Ectodermal cell (in vitro differentiated cells): ENCODE results near the gene PIEZO1.

Experiments
- H3K27ac ChIP-seq: 2 replicates; pipeline ENCODE4 v1.7.0; 2013; ENCODE audit warnings: mild to moderate bottlenecking, low read depth, low read length; ENCODE audit not compliant: insufficient read depth, poor library complexity, severe bottlenecking
- H3K27me3 ChIP-seq: 2 replicates; pipeline ENCODE4 v1.7.0; 2013; ENCODE audit warnings: mild to moderate bottlenecking, low read length; ENCODE audit not compliant: insufficient read depth, control insufficient read depth, poor library complexity, severe bottlenecking
- H3K36me3 ChIP-seq: one replicate; pipeline ENCODE4 v1.7.0; 2013; ENCODE audit warnings: low read length; ENCODE audit not compliant: control insufficient read depth, insufficient read depth
- H3K4me1 ChIP-seq: one replicate; pipeline ENCODE4 v1.7.0; 2013; ENCODE audit warnings: low read length; ENCODE audit not compliant: control insufficient read depth, insufficient read depth
- H3K4me3 ChIP-seq: 2 replicates; pipeline ENCODE4 v1.7.0; 2013; ENCODE audit warnings: low read depth, low read length, control low read depth; ENCODE audit not compliant: insufficient read depth
- H3K9me3 ChIP-seq: 2 replicates; pipeline ENCODE4 v1.7.0; 2013; ENCODE audit warnings: mild to moderate bottlenecking, low read length, moderate library complexity; ENCODE audit not compliant: control insufficient read depth
- WGBS, 2 experiments: methylation state at CpG; one replicate each; pipeline ENCODE4 v1.1.7; 2013; ENCODE audit warnings: missing lambda C conversion rate in 2 of 2; 5-methylcytosine and 5-hydroxymethylcytosine counted together

Gene PIEZO1

GRCh38 chr16:88809676-88810165 is 24.7 kb upstream of the PIEZO1 start:
- H3K4me1 ChIP-seq: peaks cover 7% of the 10 kb centered on the region
- H3K9me3 ChIP-seq: no peaks in the 10 kb centered on the region
- peak overlapping the region; percentile 26 for H3K27ac ChIP-seq
- 91 to 93% methylated on average over 10 of the region's 10 CpGs for WGBS, 2 experiments
- H3K4me3 ChIP-seq: no peak overlapping the region
- peaks cover 35% of the 10 kb centered on the region for H3K36me3 ChIP-seq
- no peaks in the 10 kb centered on the region for H3K27me3 ChIP-seq

DNA sequence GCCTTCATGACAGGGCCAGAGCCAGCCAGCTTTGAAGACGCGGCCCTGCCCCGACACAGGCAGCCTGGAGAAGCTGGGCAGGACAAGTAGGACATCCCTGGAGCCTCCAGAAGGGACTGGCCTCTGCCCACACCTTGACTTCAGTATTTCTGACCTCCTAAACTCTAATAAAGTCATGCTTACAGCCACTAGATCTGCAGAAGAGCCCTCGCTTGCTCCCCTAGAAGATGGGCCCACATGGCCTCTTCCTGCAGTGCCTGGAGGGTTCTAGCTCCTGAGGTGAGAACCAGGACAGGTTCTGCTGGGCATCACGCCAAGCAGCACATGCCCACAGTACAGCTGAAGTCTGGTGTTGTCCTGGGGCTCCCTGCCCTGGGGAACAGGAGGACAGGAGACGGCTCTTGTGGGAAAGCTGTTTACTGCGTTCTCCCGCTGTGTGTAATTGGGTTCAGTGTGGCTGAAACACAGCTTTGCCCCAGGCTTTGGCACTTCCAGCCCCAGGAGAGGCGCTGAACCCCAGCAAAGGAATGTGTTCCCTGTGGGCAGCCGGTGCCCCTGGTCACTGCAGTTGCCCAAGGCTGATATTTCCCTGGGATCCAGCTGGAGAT is 24.2 kb upstream of the PIEZO1 start:
- Histone ChIP-seq H3K9me3 (no peaks in the 10 kb centered on the region), H3K27me3 (no peaks in the 10 kb centered on the region), H3K27ac (peak overlapping the region; percentile 26), H3K4me1 (peaks cover 10% of the 10 kb centered on the region), H3K4me3 (no peak overlapping the region), H3K36me3 (peaks cover 37% of the 10 kb centered on the region)
- 94 to 95% methylated on average over 10 of the region's 10 CpGs for WGBS, 2 experiments

- Histone ChIP-seq H3K4me1 (peaks cover 10% of the 10 kb centered on the region), H3K36me3 (peaks cover 37% of the 10 kb centered on the region), H3K27me3 (no peaks in the 10 kb centered on the region), H3K9me3 (no peaks in the 10 kb centered on the region), H3K27ac (no peak overlapping the region), H3K4me3 (no peak overlapping the region)
- 91 to 92% methylated on average over 26 of the region's 26 CpGs for WGBS, 2 experiments
Measured at GRCh38 chr16:88807626-88808453, 22.8 kb upstream of the PIEZO1 start.

DNA sequence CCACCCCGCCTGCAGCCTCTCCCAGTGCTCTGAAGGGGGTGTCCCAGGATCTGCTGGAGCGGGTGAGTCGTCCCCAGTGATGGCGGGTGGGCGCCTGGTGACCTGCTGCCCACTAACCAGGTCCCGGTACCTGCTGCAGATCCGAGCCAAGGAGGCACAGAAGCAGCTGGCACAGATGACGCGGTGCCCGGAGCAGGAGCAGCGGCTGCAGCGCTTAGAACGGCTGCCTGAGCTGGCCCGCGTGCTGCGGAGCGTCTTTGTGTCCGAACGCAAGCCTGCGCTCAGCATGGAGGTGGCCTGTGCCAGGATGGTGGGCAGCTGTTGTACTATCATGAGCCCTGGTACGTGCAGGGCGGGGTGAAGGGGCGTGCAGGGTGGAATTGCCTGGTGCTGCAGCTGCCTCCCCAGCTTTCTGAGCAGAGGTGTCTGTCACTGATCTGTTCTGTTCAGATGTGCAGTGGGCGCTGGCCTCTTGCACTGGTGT is 22.2 kb upstream of the PIEZO1 start:
- peaks cover 10% of the 10 kb centered on the region for H3K4me1 ChIP-seq
- no peaks in the 10 kb centered on the region for H3K27me3 ChIP-seq
- H3K4me3 ChIP-seq: no peak overlapping the region
- no peak overlapping the region for H3K27ac ChIP-seq
- 92 to 93% methylated on average over 24 of the region's 24 CpGs for WGBS, 2 experiments
- peaks cover 37% of the 10 kb centered on the region for H3K36me3 ChIP-seq
- no peaks in the 10 kb centered on the region for H3K9me3 ChIP-seq

GRCh38 chr16:88806491-88807111 is 21.6 kb upstream of the PIEZO1 start:
- Histone ChIP-seq H3K4me3 (no peak overlapping the region), H3K9me3 (no peaks in the 10 kb centered on the region), H3K27ac (no peak overlapping the region), H3K27me3 (no peaks in the 10 kb centered on the region), H3K4me1 (peaks cover 10% of the 10 kb centered on the region), H3K36me3 (peaks cover 37% of the 10 kb centered on the region)
- WGBS, 2 experiments: 95 to 96% methylated on average over 27 of the region's 27 CpGs

- Histone ChIP-seq H3K27ac (no peak overlapping the region), H3K36me3 (peaks cover 37% of the 10 kb centered on the region), H3K27me3 (no peaks in the 10 kb centered on the region), H3K9me3 (no peaks in the 10 kb centered on the region), H3K4me1 (peaks cover 10% of the 10 kb centered on the region), H3K4me3 (no peak overlapping the region)
- whole genome bisulfite sequencing, 2 experiments: 92 to 95% methylated on average over 21 of the region's 21 CpGs
Measured at GRCh38 chr16:88805887-88806393, 20.9 kb upstream of the PIEZO1 start.

DNA sequence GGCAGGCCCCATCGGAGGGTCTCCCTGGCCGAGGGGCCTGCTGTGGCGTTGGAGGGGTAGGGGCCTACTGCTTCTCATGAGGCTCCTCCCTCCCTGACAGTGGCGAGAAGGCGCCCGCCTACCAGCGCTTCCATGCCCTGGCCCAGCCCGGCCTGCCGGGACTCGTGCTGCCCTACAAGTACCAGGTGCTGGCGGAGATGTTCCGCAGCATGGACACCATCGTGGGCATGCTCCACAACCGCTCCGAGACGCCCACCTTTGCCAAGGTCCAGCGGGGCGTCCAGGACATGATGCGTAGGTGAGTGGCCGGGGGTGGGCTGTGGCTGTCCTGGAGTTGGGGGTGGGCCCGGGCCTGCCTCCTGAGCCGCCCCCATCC is 20.3 kb upstream of the PIEZO1 start:
- H3K27ac ChIP-seq: no peak overlapping the region
- H3K4me1 ChIP-seq: peaks cover 10% of the 10 kb centered on the region
- H3K27me3 ChIP-seq: no peaks in the 10 kb centered on the region
- peak overlapping the region; percentile 54 for H3K4me3 ChIP-seq
- peaks cover 37% of the 10 kb centered on the region for H3K36me3 ChIP-seq
- WGBS, 2 experiments: 95% methylated on average over 22 of the region's 22 CpGs
- H3K9me3 ChIP-seq: no peaks in the 10 kb centered on the region

- Histone ChIP-seq H3K27ac (no peak overlapping the region), H3K4me3 (peak overlapping the region; percentile 54), H3K36me3 (peaks cover 37% of the 10 kb centered on the region), H3K27me3 (no peaks in the 10 kb centered on the region), H3K4me1 (peaks cover 10% of the 10 kb centered on the region), H3K9me3 (no peaks in the 10 kb centered on the region)
- WGBS, 2 experiments: 62 to 63% methylated on average over 39 of the region's 39 CpGs
Measured at GRCh38 chr16:88804552-88805339, 19.7 kb upstream of the PIEZO1 start.

GRCh38 chr16:88804173-88804551 is 19.1 kb upstream of the PIEZO1 start:
- 2% methylated on average over 16 of the region's 16 CpGs for WGBS, 2 experiments
- no peaks in the 10 kb centered on the region for H3K27me3 ChIP-seq
- peaks cover 37% of the 10 kb centered on the region for H3K36me3 ChIP-seq
- H3K4me3 ChIP-seq: peak overlapping the region; percentile 54
- H3K27ac ChIP-seq: no peak overlapping the region
- peaks cover 10% of the 10 kb centered on the region for H3K4me1 ChIP-seq
- no peaks in the 10 kb centered on the region for H3K9me3 ChIP-seq
